ENCODE measurements around the gene CHID1. TPM values are rescaled to one million over a fixed set of nuclear protein-coding genes. Genes with fewer than 3 reads are reported as not detected.

The CHID1 gene
- polyA plus RNA-seq, 6 donors from 2014 or later, result 39.0 to 69.7 (median 47.2) TPM

GRCh38 chr11:926341-926916, 15.8 kb upstream of the CHID1 start:
- H3K27me3 Mint-ChIP-seq, result no peaks in the 10 kb centered on the region
- peak overlapping the region; percentile 77 to 90 (median 84) for H3K4me3 Mint-ChIP-seq
- no peak for ATAC-seq (ENCODE audit: low read depth in 2 of 2)

GRCh38 chr11:925496-926301, 15.1 kb upstream of the CHID1 start, which contains the start of gene AP2A2:
AP2A2 (plus strand) TSS chr11:925870; CDS start chr11:926022, 152 bp downstream.
- H3K36me3 Mint-ChIP-seq, result no peaks in the 10 kb centered on the region

More at GRCh38 chr11:926341-926916, 15.8 kb upstream of the CHID1 start:
- Mint-ChIP-seq H3K9me3 (no peaks in the 10 kb centered on the region), H3K4me1 (peaks cover 24 to 41% (median 27%) of the 10 kb centered on the region in 3 donors), H3K36me3 (no peaks in the 10 kb centered on the region), H3K27ac (peak overlapping the region in 5 of 6 donors; percentile 7 to 83 (median 70))
- no peak for DNase-seq

GRCh38 chr11:925158-925495, 14.5 kb upstream of the CHID1 start:
- no peaks in the 10 kb centered on the region for H3K9me3 Mint-ChIP-seq

More at GRCh38 chr11:925496-926301, 15.1 kb upstream of the CHID1 start, which contains the start of gene AP2A2:
- Mint-ChIP-seq H3K9me3 (no peaks in the 10 kb centered on the region), H3K4me3 (peak within 1 kb of the TSS; percentile 77 to 90 (median 84)), H3K27ac (peak within 1 kb of the TSS in 5 of 6 donors; percentile 7 to 83 (median 70)), H3K27me3 (no peaks in the 10 kb centered on the region), H3K4me1 (peaks cover 17 to 35% (median 19%) of the 10 kb centered on the region in 3 donors)
- peak; percentile 86 to 89 for ATAC-seq (ENCODE audit: low read depth in 2 of 2)
- DNase-seq, result peak; percentile 92

GRCh38 chr11:924406-925157, 14.0 kb upstream of the CHID1 start:
- Mint-ChIP-seq H3K4me1 (peaks cover 17 to 33% (median 17%) of the 10 kb centered on the region in 3 donors), H3K36me3 (no peaks in the 10 kb centered on the region), H3K27me3 (no peaks in the 10 kb centered on the region), H3K9me3 (no peaks in the 10 kb centered on the region), H3K4me3 (peak overlapping the region in 4 of 8 donors; percentile 15 to 66 (median 42)), H3K27ac (no peak overlapping the region)
- ATAC-seq (ENCODE audit: low read depth in 2 of 2), result no peak
- DNase-seq, result no peak

More at GRCh38 chr11:925158-925495, 14.5 kb upstream of the CHID1 start:
- DNase-seq (no peak), ATAC-seq (ENCODE audit: low read depth in 2 of 2) (no peak)
- Mint-ChIP-seq H3K36me3 (no peaks in the 10 kb centered on the region), H3K4me3 (peak overlapping the region in 1 of 8 donors; percentile 79), H3K27ac (no peak overlapping the region), H3K4me1 (peaks cover 17 to 35% (median 17%) of the 10 kb centered on the region in 3 donors), H3K27me3 (no peaks in the 10 kb centered on the region)

- Mint-ChIP-seq H3K9me3 (no peaks in the 10 kb centered on the region), H3K36me3 (no peaks in the 10 kb centered on the region), H3K4me3 (peak overlapping the region in 6 of 8 donors; percentile 26 to 80 (median 58)), H3K27me3 (no peaks in the 10 kb centered on the region), H3K4me1 (peaks cover 14 to 26% (median 16%) of the 10 kb centered on the region in 3 donors), H3K27ac (peak overlapping the region in 4 of 6 donors; percentile 23 to 65 (median 38))
- no peak for ATAC-seq (ENCODE audit: low read depth in 2 of 2)
- no peak for DNase-seq
Observed at GRCh38 chr11:923691-924405, 13.2 kb upstream of the CHID1 start.

GRCh38 chr11:921921-922678, 11.5 kb upstream of the CHID1 start:
- H3K27ac Mint-ChIP-seq, result peak overlapping the region in 1 of 6 donors; percentile 38
- ATAC-seq (ENCODE audit: low read depth in 2 of 2) (no peak), DNase-seq (no peak)
- H3K36me3 Mint-ChIP-seq, result no peaks in the 10 kb centered on the region
- H3K4me3 Mint-ChIP-seq, result no peak overlapping the region
- H3K4me1 Mint-ChIP-seq, result peaks cover 7 to 9% (median 8%) of the 10 kb centered on the region in 3 donors
- H3K27me3 Mint-ChIP-seq, result no peaks in the 10 kb centered on the region
- no peaks in the 10 kb centered on the region for H3K9me3 Mint-ChIP-seq

GRCh38 chr11:917426-917825, 6.8 kb upstream of the CHID1 start:
- Mint-ChIP-seq H3K27ac (no peak overlapping the region), H3K4me3 (no peak overlapping the region), H3K36me3 (no peaks in the 10 kb centered on the region), H3K27me3 (no peaks in the 10 kb centered on the region), H3K9me3 (no peaks in the 10 kb centered on the region), H3K4me1 (no peaks in the 10 kb centered on the region)
- ATAC-seq (ENCODE audit: low read depth in 2 of 2), result no peak
- DNase-seq, result no peak

- ATAC-seq (ENCODE audit: low read depth in 2 of 2) (no peak), DNase-seq (no peak)
- H3K4me3 Mint-ChIP-seq, result peak overlapping the region in 3 of 8 donors; percentile 15 to 36 (median 33)
- no peaks in the 10 kb centered on the region for H3K9me3 Mint-ChIP-seq
- no peaks in the 10 kb centered on the region for H3K36me3 Mint-ChIP-seq
- H3K27ac Mint-ChIP-seq, result no peak overlapping the region
- no peaks in the 10 kb centered on the region for H3K27me3 Mint-ChIP-seq
- H3K4me1 Mint-ChIP-seq, result peaks cover 9 to 13% (median 10%) of the 10 kb centered on the region in 3 donors
Observed at GRCh38 chr11:914747-915501, 4.3 kb upstream of the CHID1 start.

GRCh38 chr11:914204-914603, 3.6 kb upstream of the CHID1 start:
- ATAC-seq (ENCODE audit: low read depth in 2 of 2), result no peak

GRCh38 chr11:913043-913442, 2.4 kb upstream of the CHID1 start:
- peak overlapping the region in 2 of 8 donors; percentile 17 to 85 for H3K4me3 Mint-ChIP-seq
- H3K27ac Mint-ChIP-seq, result no peak overlapping the region
- no peaks in the 10 kb centered on the region for H3K27me3 Mint-ChIP-seq
- H3K9me3 Mint-ChIP-seq, result no peaks in the 10 kb centered on the region
- H3K4me1 Mint-ChIP-seq, result peaks cover 21 to 28% (median 22%) of the 10 kb centered on the region in 3 donors
- no peaks in the 10 kb centered on the region for H3K36me3 Mint-ChIP-seq
- DNase-seq (no peak), ATAC-seq (ENCODE audit: low read depth in 2 of 2) (no peak)

More at GRCh38 chr11:914204-914603, 3.6 kb upstream of the CHID1 start:
- no peak overlapping the region for H3K27ac Mint-ChIP-seq
- H3K36me3 Mint-ChIP-seq, result no peaks in the 10 kb centered on the region
- H3K9me3 Mint-ChIP-seq, result no peaks in the 10 kb centered on the region
- H3K27me3 Mint-ChIP-seq, result no peaks in the 10 kb centered on the region
- peaks cover 13 to 18% (median 15%) of the 10 kb centered on the region in 3 donors for H3K4me1 Mint-ChIP-seq
- no peak for DNase-seq
- peak overlapping the region in 1 of 8 donors; percentile 36 for H3K4me3 Mint-ChIP-seq

- H3K36me3 Mint-ChIP-seq, result no peaks in the 10 kb centered on the region
- peak overlapping the region in 6 of 8 donors; percentile 85 to 96 (median 90) for H3K4me3 Mint-ChIP-seq
- H3K4me1 Mint-ChIP-seq, result peaks cover 27 to 35% (median 29%) of the 10 kb centered on the region in 3 donors
- no peak for DNase-seq
- H3K9me3 Mint-ChIP-seq, result no peaks in the 10 kb centered on the region
- H3K27me3 Mint-ChIP-seq, result no peaks in the 10 kb centered on the region
- H3K27ac Mint-ChIP-seq, result peak overlapping the region in 1 of 6 donors; percentile 59
- ATAC-seq (ENCODE audit: low read depth in 2 of 2), result no peak
Observed at GRCh38 chr11:912266-912665, 1.7 kb upstream of the CHID1 start.

GRCh38 chr11:911890-912219, 1.2 kb upstream of the CHID1 start:
- DNase-seq (no peak), ATAC-seq (ENCODE audit: low read depth in 2 of 2) (no peak)
- H3K27ac Mint-ChIP-seq, result peak overlapping the region in 3 of 6 donors; percentile 89 to 97 (median 93)
- H3K27me3 Mint-ChIP-seq, result no peaks in the 10 kb centered on the region
- H3K4me1 Mint-ChIP-seq, result peaks cover 28 to 35% (median 29%) of the 10 kb centered on the region in 3 donors
- H3K9me3 Mint-ChIP-seq, result no peaks in the 10 kb centered on the region
- peak overlapping the region; percentile 78 to 96 (median 90) for H3K4me3 Mint-ChIP-seq
- H3K36me3 Mint-ChIP-seq, result no peaks in the 10 kb centered on the region
